ENCODE measurements around the gene LIPT2.
A peak's percentile ranks its signal among the peaks of the same experiment; 100 is the strongest.

Gene LIPT2

GRCh38 chr11:74464746-74465145, 28.8 kb downstream of the LIPT2 start:
- DNase-seq: no peak

- no peak for DNase-seq
Measured at GRCh38 chr11:74463216-74463615, 30.3 kb downstream of the LIPT2 start.

GRCh38 chr11:74462631-74463030, 30.9 kb downstream of the LIPT2 start:
- no peak for DNase-seq

- peak; percentile 7 for DNase-seq
Measured at GRCh38 chr11:74462009-74462408, 31.5 kb downstream of the LIPT2 start.

- peak; percentile 57 for DNase-seq
Measured at GRCh38 chr11:74460481-74461154, 32.9 kb downstream of the LIPT2 start.

GRCh38 chr11:74460065-74460464, 33.5 kb downstream of the LIPT2 start:
- no peak for DNase-seq

- DNase-seq: no peak
Measured at GRCh38 chr11:74459584-74459983, 33.9 kb downstream of the LIPT2 start.

GRCh38 chr11:74457356-74457755, 36.2 kb downstream of the LIPT2 start:
- no peak for DNase-seq

- peak; percentile 57 for DNase-seq
Measured at GRCh38 chr11:74453373-74453975, 40.0 kb downstream of the LIPT2 start.

GRCh38 chr11:74452366-74452765, 41.2 kb downstream of the LIPT2 start:
- DNase-seq: no peak

GRCh38 chr11:74450318-74450717, 43.2 kb downstream of the LIPT2 start:
- DNase-seq: peak; percentile 4

GRCh38 chr11:74449369-74449931, 44.1 kb downstream of the LIPT2 start:
- peak; percentile 86 for DNase-seq

GRCh38 chr11:74447720-74448119, 45.8 kb downstream of the LIPT2 start:
- DNase-seq: no peak

- DNase-seq: peak; percentile 50
Measured at GRCh38 chr11:74446532-74446938, 47.0 kb downstream of the LIPT2 start.

- DNase-seq: no peak
Measured at GRCh38 chr11:74444173-74444826, 49.2 kb downstream of the LIPT2 start.

- DNase-seq: no peak
Measured at GRCh38 chr11:74443071-74443864, 50.3 kb downstream of the LIPT2 start.

- no peak for DNase-seq
Measured at GRCh38 chr11:74442636-74443035, 50.9 kb downstream of the LIPT2 start.
